NK-92 (cell line): Measurements from ENCODE around the gene ITGA1.
"Not testable (repeated sequence)": the region's sequence is repeated elsewhere in the genome, so short reads cannot be mapped to it uniquely, and the experiment has no call there.

Source experiments
- DNase-seq: peaks from one replicate; lab custom pipeline; 2025; ENCODE audit not compliant: unreplicated experiment; lab: John Stamatoyannopoulos, UW

ITGA1 gene

GRCh38 chr5:52947851-52948250 is 160.1 kb downstream of the ITGA1 start:
- no peak for DNase-seq

- DNase-seq = no peak
Observed at GRCh38 chr5:52948418-52949076, 160.8 kb downstream of the ITGA1 start.

- DNase-seq = no peak
Observed at GRCh38 chr5:52950686-52951085, 163.0 kb downstream of the ITGA1 start.

- no peak for DNase-seq
Observed at GRCh38 chr5:52952483-52952882, 164.8 kb downstream of the ITGA1 start.

GRCh38 chr5:52956014-52956413 is 168.3 kb downstream of the ITGA1 start:
- DNase-seq = no peak

GRCh38 chr5:52956915-52957747 is 169.4 kb downstream of the ITGA1 start:
- no peak for DNase-seq

GRCh38 chr5:52961274-52961681 is 173.6 kb downstream of the ITGA1 start:
- DNase-seq = no peak

- no peak for DNase-seq
Observed at GRCh38 chr5:52963636-52964035, 175.9 kb downstream of the ITGA1 start.

GRCh38 chr5:52964138-52964537 is 176.4 kb downstream of the ITGA1 start:
- DNase-seq = no peak

GRCh38 chr5:52976157-52976556 is 188.4 kb downstream of the ITGA1 start:
- not testable (repeated sequence) for DNase-seq

GRCh38 chr5:52977264-52977897 is 189.7 kb downstream of the ITGA1 start:
- DNase-seq = no peak

- no peak for DNase-seq
Observed at GRCh38 chr5:52981507-52981906, 193.8 kb downstream of the ITGA1 start.

GRCh38 chr5:52983731-52984636 is 196.3 kb downstream of the ITGA1 start:
- no peak for DNase-seq

- no peak for DNase-seq
Observed at GRCh38 chr5:52985306-52985705, 197.6 kb downstream of the ITGA1 start.

GRCh38 chr5:52987711-52988331 is 200.1 kb downstream of the ITGA1 start:
- no peak for DNase-seq

GRCh38 chr5:52988335-52989024 is 200.8 kb downstream of the ITGA1 start:
- DNase-seq = no peak

GRCh38 chr5:52989025-52989780 is 201.5 kb downstream of the ITGA1 start, which contains the start of gene ITGA2:
Gene ITGA2, plus strand, starts transcription at chr5:52989352. Its CDS starts 117 bp downstream, at chr5:52989469.
- DNase-seq = no peak

- DNase-seq = no peak
Observed at GRCh38 chr5:52989781-52990527, 202.2 kb downstream of the ITGA1 start.
